HEK293 (cell line): Measurements from ENCODE around the gene CKAP4.

Experiments
- CTCF ChIP-seq: fragments of 450-650 bp; formaldehyde crosslinking; IDR thresholded peaks from 2 replicates; pipeline ENCODE4 v1.5.1; 2016; ENCODE audit warnings: missing biosample characterization, missing genetic modification characterization
- GLI4 ChIP-seq: fragments of 450-650 bp; formaldehyde crosslinking; IDR thresholded peaks from 2 replicates; pipeline ENCODE4 v1.5.1; 2016; ENCODE audit warnings: missing biosample characterization, missing genetic modification characterization
- HOXA7 ChIP-seq: sonication (generic); formaldehyde crosslinking; IDR thresholded peaks from 2 replicates; pipeline ENCODE4 v1.8.1; 2022; ENCODE audit warnings: missing genetic modification reagents, borderline replicate concordance
- HOXD13 ChIP-seq: sonication (generic); formaldehyde crosslinking; IDR thresholded peaks from 2 replicates; pipeline ENCODE4 v1.8.0; 2022; ENCODE audit warnings: missing genetic modification reagents, borderline replicate concordance
- SETDB1 ChIP-seq: IDR thresholded peaks from one replicate; pipeline ENCODE4 v1.6.1; 2017; ENCODE audit warnings: mild to moderate bottlenecking, low read length, moderate library complexity, mixed read lengths; ENCODE audit not compliant: insufficient read length

- no peak for TF ChIP-seq SETDB1
- TF ChIP-seq HOXD13, result no peak
- no peak for TF ChIP-seq CTCF
- TF ChIP-seq HOXA7 (CRISPR knock-in tag), result no peak
- TF ChIP-seq GLI4 (tag by site-specific recombination), result no peak
These were observed 53.5 kb downstream of the CKAP4 start for GRCh38 chr12:106194351-106194750.
